GM12874 (cell line): ENCODE data around the gene SEC16B.

Experiments used
- CTCF ChIP-seq: IDR thresholded peaks from 2 replicates; pipeline ENCODE4 v1.5.1; 2011; ENCODE audit warnings: low read depth, mild to moderate bottlenecking, control low read depth, low read length, moderate library complexity; ENCODE audit not compliant: insufficient read depth

SEC16B gene

GRCh38 chr1:177921590-177921989 is 48.3 kb downstream of the SEC16B start:
- no peak for TF ChIP-seq CTCF

DNA sequence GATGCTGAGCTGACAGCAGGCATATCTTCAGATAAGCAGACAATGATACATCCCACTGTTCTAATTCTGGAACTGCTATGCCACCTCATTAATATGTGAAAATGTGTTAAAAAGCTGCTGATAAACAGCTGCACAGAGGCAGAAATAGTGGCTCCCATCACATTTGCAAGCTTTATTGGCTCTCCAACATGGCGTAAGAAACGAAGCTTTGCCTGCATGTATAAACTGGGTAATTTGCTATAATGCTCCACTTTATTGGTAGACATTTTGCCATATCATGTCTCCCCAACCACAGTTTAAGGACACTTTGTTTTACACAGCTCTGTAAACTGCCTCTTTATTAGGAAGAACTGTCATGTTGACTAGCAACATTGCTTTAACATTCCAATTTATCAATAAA is 49.8 kb downstream of the SEC16B start:
- no peak for TF ChIP-seq CTCF

GRCh38 chr1:177915641-177916040 is 54.2 kb downstream of the SEC16B start:
- TF ChIP-seq CTCF = no peak

DNA sequence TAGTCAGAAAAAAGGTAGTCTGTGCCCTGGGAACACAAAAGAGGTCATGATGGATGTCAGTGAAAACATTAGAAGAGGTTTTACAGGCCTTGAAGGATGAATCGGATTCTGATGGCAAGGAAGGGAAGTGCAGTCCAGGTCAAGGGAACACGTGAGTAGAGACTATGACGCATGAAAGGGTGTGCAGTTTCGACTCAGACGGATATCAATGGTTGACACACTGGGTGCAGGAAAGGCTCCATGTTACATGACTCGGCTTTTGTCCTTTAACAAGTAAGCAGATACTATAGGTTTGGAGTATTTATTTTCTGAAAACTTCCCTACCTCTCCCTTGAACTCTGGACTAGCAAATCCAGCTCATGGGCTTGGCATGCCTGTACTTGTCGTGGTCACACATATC is 55.3 kb downstream of the SEC16B start:
- no peak for TF ChIP-seq CTCF

DNA sequence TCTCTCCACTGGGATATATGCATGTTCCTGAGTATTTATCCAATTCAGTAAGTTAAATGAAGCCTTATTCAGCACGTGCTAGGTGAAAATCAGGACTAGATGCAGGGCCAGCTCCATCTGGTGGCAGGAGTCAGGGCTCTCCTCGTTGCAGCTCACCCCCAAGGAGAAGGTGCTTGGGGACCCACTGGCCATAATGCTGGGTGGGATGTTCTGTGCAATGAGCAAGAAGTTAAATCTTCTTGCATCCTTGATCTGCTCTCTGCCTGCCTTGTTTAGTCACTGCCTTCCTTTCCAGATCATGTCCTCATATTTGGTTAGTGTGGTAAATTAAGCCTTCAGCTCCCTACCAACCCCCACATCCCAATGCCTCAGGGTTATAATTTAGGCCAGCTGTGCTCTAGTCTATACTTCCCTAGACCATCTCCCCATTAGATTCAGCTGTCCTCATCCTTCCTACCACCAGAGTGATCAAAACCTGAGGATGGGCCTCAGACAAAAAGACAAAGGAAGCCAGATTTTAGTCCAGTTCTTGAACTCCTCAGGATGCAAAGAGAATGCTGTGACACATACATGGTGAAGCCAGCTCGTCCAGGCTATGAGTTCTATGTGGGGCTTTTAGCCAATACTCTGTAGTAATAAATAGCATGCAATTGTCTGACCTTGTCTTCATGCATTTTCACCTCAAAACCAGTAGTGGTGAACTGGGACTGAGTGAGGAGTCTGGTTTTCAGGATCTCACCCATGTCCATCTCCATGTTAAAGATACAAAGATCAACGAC is 55.9 kb downstream of the SEC16B start:
- peak; percentile 51 for TF ChIP-seq CTCF

DNA sequence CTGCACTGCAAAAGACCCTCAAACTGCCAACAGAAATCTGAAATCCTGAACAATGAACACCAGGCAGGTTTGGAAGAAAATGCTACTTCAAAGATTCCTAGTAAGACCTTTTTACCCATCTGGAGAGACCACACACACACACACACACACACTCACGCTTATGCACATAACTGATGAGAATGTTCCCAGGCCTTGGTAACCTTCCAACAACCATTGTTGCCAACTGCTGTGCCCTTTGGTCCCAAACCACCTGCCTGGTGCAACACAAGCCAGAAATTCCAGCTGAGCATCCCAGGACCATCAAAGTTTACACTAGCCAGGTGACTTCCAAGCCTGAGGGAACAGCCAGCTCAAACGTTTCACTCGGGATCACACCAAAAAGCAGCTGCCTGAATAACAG is 56.9 kb downstream of the SEC16B start:
- no peak for TF ChIP-seq CTCF

GRCh38 chr1:177909416-177909815 is 60.4 kb downstream of the SEC16B start:
- no peak for TF ChIP-seq CTCF
